ENCODE data around the gene PFAS.

The PFAS gene

GRCh38 chr17:8310601-8311123 lies 61.6 kb downstream of the PFAS start:
- DNase-seq, result no peak

- no peak for DNase-seq
Measured at GRCh38 chr17:8311131-8311790, 62.2 kb downstream of the PFAS start.

DNA sequence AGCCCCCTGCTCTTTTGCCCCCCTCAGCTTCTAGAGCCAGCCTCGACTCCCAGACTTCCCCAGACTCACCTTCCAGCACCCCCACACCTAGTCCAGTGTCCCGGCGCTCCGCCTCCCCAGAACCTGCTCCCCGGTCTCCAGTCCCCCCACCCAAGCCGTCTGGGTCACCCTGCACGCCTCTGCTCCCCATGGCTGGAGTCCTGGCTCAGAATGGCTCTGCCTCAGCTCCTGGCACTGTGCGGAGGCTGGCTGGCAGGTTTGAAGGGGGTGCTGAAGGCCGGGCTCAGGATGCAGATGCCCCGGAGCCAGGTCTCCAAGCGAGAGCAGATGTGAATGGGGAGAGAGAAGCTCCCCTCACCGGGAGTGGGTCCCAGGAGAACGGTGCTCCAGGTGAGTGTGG lies 63.2 kb downstream of the PFAS start:
- no peak for DNase-seq

GRCh38 chr17:8312726-8313600 lies 63.9 kb downstream of the PFAS start:
- DNase-seq, result no peak

DNA sequence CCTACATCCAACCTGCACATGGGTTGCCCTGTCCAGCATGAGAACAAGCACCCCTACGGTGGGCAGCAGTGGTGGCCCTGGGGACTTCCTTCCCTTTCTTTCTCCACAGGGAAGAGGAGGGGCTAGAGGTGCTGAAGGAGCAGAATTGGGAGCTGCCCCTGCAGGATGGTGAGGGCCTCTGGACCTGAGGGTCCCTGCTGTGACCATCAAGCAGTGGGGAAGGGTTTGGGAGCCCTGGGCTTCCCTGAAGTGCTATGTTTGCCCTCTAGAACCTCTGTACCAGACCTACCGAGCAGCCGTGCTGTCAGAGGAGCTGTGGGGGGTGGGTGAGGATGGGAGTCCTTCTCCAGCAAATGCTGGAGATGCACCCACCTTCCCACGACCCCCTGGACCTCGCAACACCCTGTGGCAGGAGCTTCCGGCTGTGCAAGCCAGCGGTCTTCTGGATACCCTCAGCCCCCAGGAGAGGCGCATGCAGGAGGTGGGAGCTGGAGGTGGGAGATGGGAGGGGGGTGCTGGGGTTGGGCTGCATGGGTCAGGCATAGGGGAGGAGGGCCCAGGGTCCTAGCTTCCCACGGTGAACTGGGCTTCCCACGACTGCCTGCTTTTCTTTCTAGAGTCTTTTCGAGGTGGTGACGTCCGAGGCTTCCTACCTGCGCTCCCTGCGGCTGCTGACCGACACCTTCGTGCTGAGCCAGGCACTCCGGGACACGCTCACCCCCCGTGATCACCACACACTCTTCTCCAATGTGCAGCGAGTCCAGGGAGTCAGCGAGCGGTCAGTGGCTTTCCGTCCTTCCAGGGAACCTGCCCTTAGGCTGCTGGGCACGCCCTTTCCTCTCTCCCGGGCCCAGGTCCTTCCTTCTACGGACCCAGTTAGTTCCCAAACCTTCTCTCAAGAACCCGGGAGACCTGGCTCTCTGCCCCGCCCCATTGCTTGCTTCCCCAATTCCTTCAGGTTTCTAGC lies 66.0 kb downstream of the PFAS start:
- DNase-seq, result no peak

DNA sequence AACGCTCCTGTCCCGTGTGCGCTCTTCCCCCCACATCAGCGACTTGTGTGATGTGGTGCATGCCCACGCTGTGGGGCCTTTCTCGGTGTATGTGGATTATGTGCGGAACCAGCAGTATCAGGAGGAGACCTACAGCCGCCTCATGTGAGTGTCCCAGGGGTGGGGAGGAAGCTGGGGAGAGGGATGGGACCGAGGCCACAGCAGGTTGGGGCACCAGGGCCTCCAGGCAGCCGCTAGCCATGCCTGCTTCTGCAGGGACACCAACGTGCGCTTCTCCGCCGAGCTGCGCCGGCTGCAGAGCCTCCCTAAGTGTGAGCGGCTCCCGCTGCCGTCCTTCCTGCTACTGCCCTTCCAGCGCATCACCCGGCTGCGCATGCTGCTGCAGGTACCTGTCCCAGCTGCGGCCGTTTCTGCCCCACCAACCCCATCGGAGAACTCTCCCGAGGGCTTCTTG lies 66.7 kb downstream of the PFAS start:
- DNase-seq, result no peak

DNA sequence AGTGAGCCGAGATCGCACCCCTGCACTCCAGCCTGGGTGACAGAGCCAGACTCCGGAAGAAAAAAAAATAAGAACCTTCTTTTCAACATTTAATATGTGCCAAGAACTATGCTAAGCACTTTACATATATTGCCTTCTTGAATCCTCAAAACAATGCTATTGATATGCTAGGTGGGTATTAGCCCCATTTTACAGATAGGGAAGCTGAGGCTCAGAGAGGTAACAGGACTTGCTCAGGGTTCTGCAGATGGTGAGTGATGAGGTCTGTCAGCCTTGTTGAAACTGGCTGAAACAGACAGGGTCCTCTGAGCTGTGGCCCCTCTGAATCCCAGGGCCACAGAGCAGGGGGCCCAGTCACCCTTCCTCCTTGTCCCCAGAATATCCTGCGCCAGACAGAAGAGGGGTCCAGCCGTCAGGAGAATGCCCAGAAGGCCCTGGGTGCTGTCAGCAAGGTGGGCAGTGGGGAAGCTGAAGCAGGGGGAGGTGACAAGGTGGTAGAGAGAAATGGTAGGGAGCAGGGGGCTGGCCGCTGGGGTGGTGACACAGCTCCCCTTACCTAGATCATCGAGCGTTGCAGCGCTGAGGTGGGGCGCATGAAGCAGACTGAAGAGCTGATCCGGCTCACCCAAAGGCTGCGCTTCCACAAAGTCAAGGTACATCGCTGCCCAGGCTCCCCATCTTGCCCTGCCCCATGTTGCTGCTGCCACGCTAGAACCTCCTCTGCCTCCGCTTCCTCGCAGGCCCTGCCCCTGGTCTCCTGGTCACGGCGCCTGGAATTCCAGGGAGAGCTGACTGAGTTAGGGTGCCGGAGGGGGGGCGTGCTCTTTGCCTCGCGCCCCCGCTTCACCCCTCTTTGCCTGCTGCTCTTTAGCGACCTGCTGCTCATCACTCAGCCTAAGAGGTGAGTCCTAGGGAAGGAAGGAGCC lies 69.2 kb downstream of the PFAS start:
- DNase-seq, result no peak

Data from stimulated activated CD4-positive, alpha-beta T cell treated with anti-CD3 and anti-CD28 coated beads, Interleukin-1b, Interleukin-23, amount 100 ng/mL, for 48 hours (primary cell).